ENCODE data around the gene CCDC88C. TPM values are rescaled to one million over a fixed set of nuclear protein-coding genes. Genes with fewer than 3 reads are reported as not detected.

Gene CCDC88C
- total RNA-seq, 1 experiment from 2014 or later: 21.3 TPM

GRCh38 chr14:91374287-91374878 is 43.2 kb downstream of the CCDC88C start:
- Histone ChIP-seq H3K27ac (ENCODE audit: low read length) (no peak overlapping the region), H3K4me3 (ENCODE audit: low read depth in 2 of 2, low read length in 2 of 2) (no peak overlapping the region), H3K4me1 (ENCODE audit: control insufficient read depth, insufficient read depth, low read length) (peaks cover 49% of the 10 kb centered on the region), H3K9me3 (ENCODE audit: control insufficient read depth, insufficient read depth, low read depth, low read length) (no peaks in the 10 kb centered on the region), H3K36me3 (ENCODE audit: control insufficient read depth, insufficient read depth, low read length) (no peaks in the 10 kb centered on the region), H3K27me3 (ENCODE audit: control insufficient read depth, insufficient read depth, low read length) (no peaks in the 10 kb centered on the region)
- TF ChIP-seq TCF7L2 (IDR thresholded peaks at IDR 0.05; ENCODE audit: low read depth, low read length) (no peak), POLR2AphosphoS5 (IDR thresholded peaks at IDR 0.05; ENCODE audit: low read depth, low read length) (no peak), SIN3A (IDR thresholded peaks at IDR 0.05; ENCODE audit: borderline replicate concordance, insufficient read depth, low read depth, low read length) (no peak)
- TF ChIP-seq, protein P1, sequence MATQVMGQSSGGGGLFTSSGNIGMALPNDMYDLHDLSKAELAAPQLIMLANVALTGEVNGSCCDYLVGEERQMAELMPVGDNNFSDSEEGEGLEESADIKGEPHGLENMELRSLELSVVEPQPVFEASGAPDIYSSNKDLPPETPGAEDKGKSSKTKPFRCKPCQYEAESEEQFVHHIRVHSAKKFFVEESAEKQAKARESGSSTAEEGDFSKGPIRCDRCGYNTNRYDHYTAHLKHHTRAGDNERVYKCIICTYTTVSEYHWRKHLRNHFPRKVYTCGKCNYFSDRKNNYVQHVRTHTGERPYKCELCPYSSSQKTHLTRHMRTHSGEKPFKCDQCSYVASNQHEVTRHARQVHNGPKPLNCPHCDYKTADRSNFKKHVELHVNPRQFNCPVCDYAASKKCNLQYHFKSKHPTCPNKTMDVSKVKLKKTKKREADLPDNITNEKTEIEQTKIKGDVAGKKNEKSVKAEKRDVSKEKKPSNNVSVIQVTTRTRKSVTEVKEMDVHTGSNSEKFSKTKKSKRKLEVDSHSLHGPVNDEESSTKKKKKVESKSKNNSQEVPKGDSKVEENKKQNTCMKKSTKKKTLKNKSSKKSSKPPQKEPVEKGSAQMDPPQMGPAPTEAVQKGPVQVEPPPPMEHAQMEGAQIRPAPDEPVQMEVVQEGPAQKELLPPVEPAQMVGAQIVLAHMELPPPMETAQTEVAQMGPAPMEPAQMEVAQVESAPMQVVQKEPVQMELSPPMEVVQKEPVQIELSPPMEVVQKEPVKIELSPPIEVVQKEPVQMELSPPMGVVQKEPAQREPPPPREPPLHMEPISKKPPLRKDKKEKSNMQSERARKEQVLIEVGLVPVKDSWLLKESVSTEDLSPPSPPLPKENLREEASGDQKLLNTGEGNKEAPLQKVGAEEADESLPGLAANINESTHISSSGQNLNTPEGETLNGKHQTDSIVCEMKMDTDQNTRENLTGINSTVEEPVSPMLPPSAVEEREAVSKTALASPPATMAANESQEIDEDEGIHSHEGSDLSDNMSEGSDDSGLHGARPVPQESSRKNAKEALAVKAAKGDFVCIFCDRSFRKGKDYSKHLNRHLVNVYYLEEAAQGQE (IDR thresholded peaks at IDR 0.05; ENCODE audit: insufficient read depth in 1 of 2, low read depth in 2 of 2, low read length in 1 of 2): no peak
- TF ChIP-seq, protein P2, sequence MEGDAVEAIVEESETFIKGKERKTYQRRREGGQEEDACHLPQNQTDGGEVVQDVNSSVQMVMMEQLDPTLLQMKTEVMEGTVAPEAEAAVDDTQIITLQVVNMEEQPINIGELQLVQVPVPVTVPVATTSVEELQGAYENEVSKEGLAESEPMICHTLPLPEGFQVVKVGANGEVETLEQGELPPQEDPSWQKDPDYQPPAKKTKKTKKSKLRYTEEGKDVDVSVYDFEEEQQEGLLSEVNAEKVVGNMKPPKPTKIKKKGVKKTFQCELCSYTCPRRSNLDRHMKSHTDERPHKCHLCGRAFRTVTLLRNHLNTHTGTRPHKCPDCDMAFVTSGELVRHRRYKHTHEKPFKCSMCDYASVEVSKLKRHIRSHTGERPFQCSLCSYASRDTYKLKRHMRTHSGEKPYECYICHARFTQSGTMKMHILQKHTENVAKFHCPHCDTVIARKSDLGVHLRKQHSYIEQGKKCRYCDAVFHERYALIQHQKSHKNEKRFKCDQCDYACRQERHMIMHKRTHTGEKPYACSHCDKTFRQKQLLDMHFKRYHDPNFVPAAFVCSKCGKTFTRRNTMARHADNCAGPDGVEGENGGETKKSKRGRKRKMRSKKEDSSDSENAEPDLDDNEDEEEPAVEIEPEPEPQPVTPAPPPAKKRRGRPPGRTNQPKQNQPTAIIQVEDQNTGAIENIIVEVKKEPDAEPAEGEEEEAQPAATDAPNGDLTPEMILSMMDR (IDR thresholded peaks at IDR 0.05): no peak
- DNase-seq (ENCODE audit: low read depth, low spot score) (no peak), ATAC-seq (no peak)
- intact Hi-C loops (cut with micrococcal nuclease; ENCODE audit: unreplicated experiment) (no loop called here), in situ Hi-C loops (cut with HindIII; ENCODE audit: low pct_unique_long_range_greater_than_20kb, low sequenced_read_pairs) (no loop called here)
- ChIA-PET CTCF (no interaction called here), POLR2A (no interaction called here)
- BruUV-seq (replicated peaks): no TSS peak

GRCh38 chr14:91373591-91374254 is 43.9 kb downstream of the CCDC88C start:
- no peak for ATAC-seq
- H3K27ac ChIP-seq (ENCODE audit: low read length): no peak overlapping the region
- intact Hi-C loops (cut with micrococcal nuclease; ENCODE audit: unreplicated experiment): no loop called here

More at GRCh38 chr14:91373591-91374254, 43.9 kb downstream of the CCDC88C start:
- H3K9me3 ChIP-seq (ENCODE audit: control insufficient read depth, insufficient read depth, low read depth, low read length): no peaks in the 10 kb centered on the region
- H3K27me3 ChIP-seq (ENCODE audit: control insufficient read depth, insufficient read depth, low read length): no peaks in the 10 kb centered on the region
- DNase-seq (ENCODE audit: low read depth, low spot score): no peak
- no TSS peak for BruUV-seq (replicated peaks)
- ChIA-PET POLR2A (no interaction called here), CTCF (no interaction called here)
- TF ChIP-seq, protein P2 (IDR thresholded peaks at IDR 0.05): no peak
- TF ChIP-seq SIN3A (IDR thresholded peaks at IDR 0.05; ENCODE audit: borderline replicate concordance, insufficient read depth, low read depth, low read length) (no peak), POLR2AphosphoS5 (IDR thresholded peaks at IDR 0.05; ENCODE audit: low read depth, low read length) (no peak), TCF7L2 (IDR thresholded peaks at IDR 0.05; ENCODE audit: low read depth, low read length) (no peak)
- TF ChIP-seq, protein P1 (IDR thresholded peaks at IDR 0.05; ENCODE audit: insufficient read depth in 1 of 2, low read depth in 2 of 2, low read length in 1 of 2): no peak
- peaks cover 53% of the 10 kb centered on the region for H3K4me1 ChIP-seq (ENCODE audit: control insufficient read depth, insufficient read depth, low read length)
- no peak overlapping the region for H3K4me3 ChIP-seq (ENCODE audit: low read depth in 2 of 2, low read length in 2 of 2)
- H3K36me3 ChIP-seq (ENCODE audit: control insufficient read depth, insufficient read depth, low read length): no peaks in the 10 kb centered on the region
- in situ Hi-C loops (cut with HindIII; ENCODE audit: low pct_unique_long_range_greater_than_20kb, low sequenced_read_pairs): no loop called here
